Smooth muscle cell of the brain vasculature (primary cell): ENCODE results near the gene PNPO.
"Not testable (repeated sequence)": the region's sequence is repeated elsewhere in the genome, so short reads cannot be mapped to it uniquely, and the experiment has no call there.

ENCODE experiments used
- DNase-seq: peaks from one replicate; pipeline ENCODE4 v3.0.0-alpha.2; 2012; ENCODE audit warnings: low read depth, low spot score

The PNPO gene

GRCh38 chr17:47975189-47975822, 33.9 kb downstream of the PNPO start:
- DNase-seq: no peak

GRCh38 chr17:47975823-47976205, 34.4 kb downstream of the PNPO start:
- no peak for DNase-seq

- DNase-seq: no peak
These were observed 37.0 kb downstream of the PNPO start for GRCh38 chr17:47978324-47978723.

- no peak for DNase-seq
These were observed 39.2 kb downstream of the PNPO start for GRCh38 chr17:47980541-47980940.

- DNase-seq: no peak
These were observed 40.1 kb downstream of the PNPO start for GRCh38 chr17:47981462-47981861.

- DNase-seq: no peak
These were observed 40.8 kb downstream of the PNPO start for GRCh38 chr17:47982091-47982617.

- DNase-seq: no peak
These were observed 41.4 kb downstream of the PNPO start for GRCh38 chr17:47982645-47983390.

GRCh38 chr17:47983492-47984223, 42.3 kb downstream of the PNPO start:
- DNase-seq: no peak

- no peak for DNase-seq
These were observed 45.1 kb downstream of the PNPO start for GRCh38 chr17:47986520-47986919.

- no peak for DNase-seq
These were observed 46.0 kb downstream of the PNPO start for GRCh38 chr17:47987240-47987835.

- DNase-seq: not testable (repeated sequence)
These were observed 47.1 kb downstream of the PNPO start for GRCh38 chr17:47988445-47988844.

- no peak for DNase-seq
These were observed 47.8 kb downstream of the PNPO start for GRCh38 chr17:47989159-47989558.

- no peak for DNase-seq
These were observed 48.3 kb downstream of the PNPO start for GRCh38 chr17:47989700-47990099.

- no peak for DNase-seq
These were observed 49.8 kb downstream of the PNPO start for GRCh38 chr17:47990962-47991731.

- no peak for DNase-seq
These were observed 50.8 kb downstream of the PNPO start for GRCh38 chr17:47992216-47992615.

GRCh38 chr17:47993031-47993564, 51.7 kb downstream of the PNPO start:
- no peak for DNase-seq

- no peak for DNase-seq
These were observed 52.6 kb downstream of the PNPO start for GRCh38 chr17:47993964-47994363.

- no peak for DNase-seq
These were observed 53.4 kb downstream of the PNPO start for GRCh38 chr17:47994724-47995123.

- DNase-seq: no peak
These were observed 54.0 kb downstream of the PNPO start for GRCh38 chr17:47995241-47995935.

- DNase-seq: no peak
These were observed 54.8 kb downstream of the PNPO start for GRCh38 chr17:47996201-47996600.
